Stomach (tissue), 9 donors: Measurements from ENCODE around the gene TMEM8B. TPM values are rescaled to one million over a fixed set of nuclear protein-coding genes. Genes with fewer than 3 reads are reported as not detected.

Source experiments
- DNase-seq, 2 donors: peaks; one replicate each; pipeline versions ENCODE4 v3.0.0 to v3.0.0-alpha.2; 2013 to 2019
- H3K27ac ChIP-seq, 5 donors: fragments of 200-600 bp in 4 of 5; sonication (generic) in 4 of 5; one replicate each; pipeline ENCODE4 v1.5.1; 2013 to 2019; ENCODE audit warnings: mild to moderate bottlenecking in 1 of 5, moderate library complexity in 1 of 5
- H3K27me3 ChIP-seq, 3 donors: fragments of 200-600 bp; sonication (generic); one replicate each; pipeline ENCODE4 v1.5.1; 2017 to 2019; ENCODE audit warnings: mixed run types in 1 of 3
- H3K36me3 ChIP-seq, 4 donors: fragments of 200-600 bp; sonication (generic); 1 replicate in 3 of 4; 2 replicates in 1 of 4; pipeline ENCODE4 v1.5.1; 2016 to 2019
- H3K4me1 ChIP-seq, 4 donors: fragments of 200-600 bp; sonication (generic); one replicate each; pipeline ENCODE4 v1.5.1; 2016 to 2019
- H3K4me3 ChIP-seq, 4 donors: fragments of 200-600 bp; sonication (generic) in 3 of 4; one replicate each; pipeline ENCODE4 v1.5.1; 2016 to 2019; ENCODE audit warnings: mild to moderate bottlenecking in 1 of 4
- H3K9me3 ChIP-seq, 4 donors: fragments of 200-600 bp; sonication (generic); one replicate each; pipeline ENCODE4 v1.5.1; 2016 to 2019
- EP300 ChIP-seq: sonication (generic); formaldehyde crosslinking; IDR thresholded peaks from one replicate; pipeline ENCODE4 v1.6.1; 2017; ENCODE audit warnings: antibody characterized with exemption
- POLR2A ChIP-seq, 4 donors: fragments of 450-650 bp; IDR thresholded peaks; one replicate each; pipeline ENCODE4 v1.6.1; 2016; ENCODE audit warnings: antibody characterized with exemption in 4 of 4, control low read depth in 2 of 4, mild to moderate bottlenecking in 1 of 4, moderate library complexity in 1 of 4
- POLR2AphosphoS5 ChIP-seq, 3 donors: sonication (generic); formaldehyde crosslinking; IDR thresholded peaks; one replicate each; pipeline ENCODE4 v1.6.1; 2016; ENCODE audit warnings: antibody characterized with exemption in 3 of 3
- WGBS, 5 donors: extraction: QIAGEN DNeasy Blood & Tissue Kit in 3 of 5; methylation state at CpG; one replicate each; pipeline versions ENCODE4 v1.1.5 to v1.1.7; 2013 to 2018; 5-methylcytosine and 5-hydroxymethylcytosine counted together
- intact Hi-C: fragments of 100-400 bp; cut with DNase I; formaldehyde crosslinking; loops from one replicate; pipeline ENCODE4 v1.15.1; 2023; ENCODE audit warnings: low total_unique reads
- polyA plus RNA-seq, 3 donors: library from polyadenylated mRNA; stranded (reverse); fragments of 200-250 nt; gene quantifications; one replicate each; pipeline ENCODE4 v1.2.3, GENCODE V29; 2013
- total RNA-seq, 5 donors: library from RNA; depleted of rRNA; stranded (reverse); fragments of >200 nt; gene quantifications; one replicate each; pipeline versions ENCODE4 v1.1.0 to v1.2.3, GENCODE V29; 2014 to 2016
- TF ChIP-seq, protein P1 (sequence below), 7 experiments: fragments of 450-650 bp in 4 of 7; fragments of 200-600 bp in 3 of 7; sonication (generic) in 3 of 7; IDR thresholded peaks; one replicate each; pipeline ENCODE4 v1.5.1; 2016 to 2019; ENCODE audit warnings: antibody characterized with exemption in 7 of 7, control low read depth in 2 of 7, mild to moderate bottlenecking in 1 of 7
- donor health status: healthy with polysubstance abuse.
- donor health status: Bipolar disorder and iron deficiency.
- donor health status: healthy.

Gene TMEM8B
- total and polyA plus RNA-seq, 8 donors, result 4.6 to 81.4 (median 8.1) TPM

DNA sequence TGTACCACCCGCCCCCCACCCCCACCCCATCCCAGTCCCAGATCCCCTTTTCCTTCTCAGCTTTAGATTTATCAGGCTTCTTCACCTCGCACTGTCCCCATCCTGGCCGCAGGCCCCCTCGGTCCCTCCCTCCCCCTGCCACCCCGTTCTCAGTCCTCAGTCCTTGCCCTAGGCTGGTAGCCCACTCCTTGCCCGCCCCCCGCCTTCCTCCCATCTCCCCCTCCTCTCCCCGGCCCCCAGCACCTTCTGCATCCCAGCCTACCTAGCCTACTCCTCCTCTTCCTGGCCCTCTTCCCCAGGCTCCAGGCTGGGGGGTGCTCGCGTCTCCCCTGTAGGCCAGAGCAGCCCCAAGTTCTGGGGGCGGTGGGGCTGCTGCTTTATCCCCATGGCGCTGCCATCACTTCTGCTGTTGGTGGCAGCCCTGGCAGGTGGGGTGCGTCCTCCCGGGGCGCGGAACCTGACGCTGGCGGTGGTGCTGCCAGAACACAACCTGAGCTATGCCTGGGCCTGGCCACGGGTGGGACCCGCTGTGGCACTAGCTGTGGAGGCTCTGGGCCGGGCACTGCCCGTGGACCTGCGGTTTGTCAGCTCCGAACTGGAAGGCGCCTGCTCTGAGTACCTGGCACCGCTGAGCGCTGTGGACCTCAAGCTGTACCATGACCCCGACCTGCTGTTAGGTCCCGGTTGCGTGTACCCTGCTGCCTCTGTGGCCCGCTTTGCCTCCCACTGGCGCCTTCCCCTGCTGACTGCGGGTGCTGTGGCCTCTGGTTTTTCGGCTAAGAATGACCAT lies 36.8 kb upstream of the TMEM8B start:
- no peaks in the 10 kb centered on the region for H3K9me3 ChIP-seq
- peaks cover 37 to 61% (median 49%) of the 10 kb centered on the region in 4 donors for H3K4me1 ChIP-seq
- WGBS, 5 donors, result 86 to 93% (median 87%) methylated on average over 24 to 34 of the region's 34 CpGs
- peaks cover 0 to 5% (median under 1%) of the 10 kb centered on the region in 4 donors for H3K36me3 ChIP-seq
- peaks cover 0 to 5% (median 0%) of the 10 kb centered on the region in 3 donors for H3K27me3 ChIP-seq
- H3K4me3 ChIP-seq, result peak overlapping the region; percentile 41 to 51 (median 48)
- no peak for DNase-seq
- peak overlapping the region in 4 of 5 donors; percentile 70 to 84 (median 76) for H3K27ac ChIP-seq
- TF ChIP-seq POLR2A (IDR thresholded peaks at IDR 0.05) (no peak), EP300 (no peak), POLR2AphosphoS5 (IDR thresholded peaks at IDR 0.05) (no peak)
- TF ChIP-seq, protein P1, sequence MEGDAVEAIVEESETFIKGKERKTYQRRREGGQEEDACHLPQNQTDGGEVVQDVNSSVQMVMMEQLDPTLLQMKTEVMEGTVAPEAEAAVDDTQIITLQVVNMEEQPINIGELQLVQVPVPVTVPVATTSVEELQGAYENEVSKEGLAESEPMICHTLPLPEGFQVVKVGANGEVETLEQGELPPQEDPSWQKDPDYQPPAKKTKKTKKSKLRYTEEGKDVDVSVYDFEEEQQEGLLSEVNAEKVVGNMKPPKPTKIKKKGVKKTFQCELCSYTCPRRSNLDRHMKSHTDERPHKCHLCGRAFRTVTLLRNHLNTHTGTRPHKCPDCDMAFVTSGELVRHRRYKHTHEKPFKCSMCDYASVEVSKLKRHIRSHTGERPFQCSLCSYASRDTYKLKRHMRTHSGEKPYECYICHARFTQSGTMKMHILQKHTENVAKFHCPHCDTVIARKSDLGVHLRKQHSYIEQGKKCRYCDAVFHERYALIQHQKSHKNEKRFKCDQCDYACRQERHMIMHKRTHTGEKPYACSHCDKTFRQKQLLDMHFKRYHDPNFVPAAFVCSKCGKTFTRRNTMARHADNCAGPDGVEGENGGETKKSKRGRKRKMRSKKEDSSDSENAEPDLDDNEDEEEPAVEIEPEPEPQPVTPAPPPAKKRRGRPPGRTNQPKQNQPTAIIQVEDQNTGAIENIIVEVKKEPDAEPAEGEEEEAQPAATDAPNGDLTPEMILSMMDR (IDR thresholded peaks at IDR 0.05), result no peak
- intact Hi-C loops, result loop anchor here (5.0 kb wide), 1 partner anchor 90 kb away; no protein-coding TSS in a partner anchor

DNA sequence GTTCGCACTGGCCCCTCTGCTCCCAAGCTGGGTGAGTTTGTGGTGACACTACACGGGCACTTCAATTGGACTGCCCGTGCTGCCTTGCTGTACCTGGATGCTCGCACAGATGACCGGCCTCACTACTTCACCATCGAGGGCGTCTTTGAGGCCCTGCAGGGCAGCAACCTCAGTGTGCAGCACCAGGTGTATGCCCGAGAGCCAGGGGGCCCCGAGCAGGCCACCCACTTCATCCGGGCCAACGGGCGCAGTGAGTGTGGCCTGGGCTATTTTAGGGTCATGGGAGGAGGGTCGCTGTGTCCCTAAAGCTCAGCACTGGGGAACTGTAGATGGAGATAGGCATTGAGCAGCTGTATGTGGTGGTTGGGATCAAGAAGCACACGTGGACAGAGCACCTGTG lies 36.2 kb upstream of the TMEM8B start:
- peak overlapping the region in 2 of 4 donors; percentile 2 to 47 for H3K4me3 ChIP-seq
- peaks cover 37 to 67% (median 49%) of the 10 kb centered on the region in 4 donors for H3K4me1 ChIP-seq
- H3K27me3 ChIP-seq, result peaks cover 0 to 5% (median 0%) of the 10 kb centered on the region in 3 donors
- no peak for DNase-seq
- TF ChIP-seq EP300 (no peak), POLR2AphosphoS5 (IDR thresholded peaks at IDR 0.05) (no peak), POLR2A (IDR thresholded peaks at IDR 0.05) (no peak)
- TF ChIP-seq, protein P1 (IDR thresholded peaks at IDR 0.05), result no peak
- no peaks in the 10 kb centered on the region for H3K9me3 ChIP-seq
- H3K27ac ChIP-seq, result peak overlapping the region in 1 of 5 donors; percentile 84
- WGBS, 5 donors, result 82 to 94% (median 92%) methylated on average over 8 to 14 of the region's 14 CpGs
- H3K36me3 ChIP-seq, result peaks cover 0 to 5% (median 0%) of the 10 kb centered on the region in 4 donors
- intact Hi-C loops, result loop anchor here (5.0 kb wide), 1 partner anchor 89 kb away; no protein-coding TSS in a partner anchor

DNA sequence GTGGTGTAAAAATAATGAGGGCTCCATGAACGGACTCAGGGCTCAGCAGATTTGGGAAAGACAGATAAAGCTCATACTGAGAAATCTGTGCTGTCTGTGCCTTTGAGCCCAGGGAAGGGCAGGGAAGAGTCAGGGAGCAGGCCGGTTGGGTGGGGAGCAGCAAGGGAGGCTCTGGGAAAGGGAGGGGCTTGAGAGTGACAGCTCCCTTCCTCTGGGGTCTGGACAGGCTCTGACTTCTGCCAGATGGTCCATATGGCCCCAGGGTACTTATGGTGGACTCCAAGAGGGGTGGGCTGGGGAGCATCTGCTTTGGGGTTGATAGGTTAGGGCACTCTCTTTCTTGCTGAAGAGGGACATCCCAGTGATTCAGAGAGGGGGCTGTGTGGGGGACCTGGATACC lies 35.6 kb upstream of the TMEM8B start:
- 63 to 90% (median 78%) methylated on average over 2 of the region's 2 CpGs for WGBS, 5 donors
- intact Hi-C loops, result loop anchor here (5.0 kb wide), 1 partner anchor 89 kb away; no protein-coding TSS in a partner anchor
- DNase-seq, result no peak
- TF ChIP-seq EP300 (no peak), POLR2A (IDR thresholded peaks at IDR 0.05) (no peak), POLR2AphosphoS5 (IDR thresholded peaks at IDR 0.05) (no peak)
- TF ChIP-seq, protein P1 (IDR thresholded peaks at IDR 0.05), result no peak
- H3K36me3 ChIP-seq, result peaks cover 0 to 5% (median 0%) of the 10 kb centered on the region in 4 donors
- H3K4me3 ChIP-seq, result no peak overlapping the region
- peaks cover 37 to 74% (median 49%) of the 10 kb centered on the region in 4 donors for H3K4me1 ChIP-seq
- no peaks in the 10 kb centered on the region for H3K9me3 ChIP-seq
- peak overlapping the region in 2 of 5 donors; percentile 14 to 84 for H3K27ac ChIP-seq
- H3K27me3 ChIP-seq, result peaks cover 0 to 5% (median 0%) of the 10 kb centered on the region in 3 donors

DNA sequence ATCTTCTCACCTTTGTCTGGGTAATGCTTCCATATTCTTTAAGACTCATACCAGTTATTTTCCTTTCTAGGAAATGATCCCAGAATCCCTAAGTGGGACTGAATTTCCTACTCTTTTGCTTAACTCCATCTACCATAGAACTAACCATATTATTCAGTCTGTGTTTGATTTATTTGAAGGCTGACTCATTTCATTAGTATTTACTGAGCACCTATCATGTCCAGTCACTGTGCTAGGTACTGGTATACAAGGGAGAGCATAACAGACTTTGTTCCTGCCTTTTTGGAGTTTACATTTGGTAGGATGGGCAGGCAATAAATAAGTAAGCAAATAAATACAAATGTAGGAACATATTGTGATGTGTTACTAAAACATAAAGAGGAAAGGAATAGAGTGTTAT lies 33.3 kb upstream of the TMEM8B start:
- peaks cover 0 to 18% (median 14%) of the 10 kb centered on the region in 4 donors for H3K36me3 ChIP-seq
- no peaks in the 10 kb centered on the region for H3K9me3 ChIP-seq
- no peak overlapping the region for H3K4me3 ChIP-seq
- intact Hi-C loops, result no loop called here
- no peak overlapping the region for H3K27ac ChIP-seq
- peaks cover 0 to 5% (median 0%) of the 10 kb centered on the region in 3 donors for H3K27me3 ChIP-seq
- TF ChIP-seq EP300, result no peak
- TF ChIP-seq, protein P1 (IDR thresholded peaks at IDR 0.05), result no peak
- TF ChIP-seq POLR2A (IDR thresholded peaks at IDR 0.05), result no peak
- TF ChIP-seq POLR2AphosphoS5 (IDR thresholded peaks at IDR 0.05), result no peak
- DNase-seq, result no peak
- peaks cover 30 to 69% (median 43%) of the 10 kb centered on the region in 4 donors for H3K4me1 ChIP-seq
